Suppressor macrophage treated with lipopolysaccharide for 4 hours (primary cell): ENCODE data around the gene PEF1.

ENCODE experiments used
- DNase-seq: peaks from one replicate; pipeline ENCODE4 v3.0.0-alpha.2; 2020

The PEF1 gene

GRCh38 chr1:31626223-31627207 is 18.2 kb downstream of the PEF1 start:
- peak; percentile 33 for DNase-seq

GRCh38 chr1:31625561-31626222 is 19.0 kb downstream of the PEF1 start:
- peak; percentile 78 for DNase-seq

- no peak for DNase-seq
These were observed 19.8 kb downstream of the PEF1 start for GRCh38 chr1:31624731-31625514.

GRCh38 chr1:31624309-31624708 is 20.4 kb downstream of the PEF1 start:
- DNase-seq, result peak; percentile 74

GRCh38 chr1:31623365-31623764 is 21.3 kb downstream of the PEF1 start:
- no peak for DNase-seq

- DNase-seq, result no peak
These were observed 22.6 kb downstream of the PEF1 start for GRCh38 chr1:31621847-31622730.

- no peak for DNase-seq
These were observed 23.2 kb downstream of the PEF1 start for GRCh38 chr1:31621498-31621820.

GRCh38 chr1:31620631-31621497 is 23.8 kb downstream of the PEF1 start:
- no peak for DNase-seq

GRCh38 chr1:31618916-31619846 is 25.5 kb downstream of the PEF1 start:
- DNase-seq, result no peak

- DNase-seq, result peak; percentile 66
These were observed 26.5 kb downstream of the PEF1 start for GRCh38 chr1:31617916-31618746.

- DNase-seq, result no peak
These were observed 27.3 kb downstream of the PEF1 start, which contains the start of gene HCRTR1 for GRCh38 chr1:31617218-31617915. TSS of gene HCRTR1 (plus strand) at chr1:31617689. CDS start at chr1:31619193, 1,504 bp downstream.

GRCh38 chr1:31615939-31616338 is 28.7 kb downstream of the PEF1 start:
- no peak for DNase-seq

- DNase-seq, result no peak
These were observed 29.3 kb downstream of the PEF1 start for GRCh38 chr1:31615414-31615813.

GRCh38 chr1:31614414-31615005 is 30.2 kb downstream of the PEF1 start:
- no peak for DNase-seq

- DNase-seq, result peak; percentile 40
These were observed 35.1 kb downstream of the PEF1 start for GRCh38 chr1:31609514-31610118.

- DNase-seq, result no peak
These were observed 37.3 kb downstream of the PEF1 start for GRCh38 chr1:31607360-31607759.

- DNase-seq, result peak; percentile 97
These were observed 38.7 kb downstream of the PEF1 start for GRCh38 chr1:31605908-31606427.
